GM12878 (cell line): ENCODE measurements around the gene KRTAP19-1. TPM values are rescaled to one million over a fixed set of nuclear protein-coding genes. Genes with fewer than 3 reads are reported as not detected.

Experiments
- ATAC-seq: fragments of 200-7000 bp; cut with Tn5 transposase; 3 replicates; pipeline ENCODE4 v1.9.1; 2020; ENCODE audit warnings: mild to moderate bottlenecking, moderate library complexity
- BruUV-seq: library from RNA; stranded (reverse); fragments of 400-500 nt; replicated peaks from 2 replicates; lab custom pipeline; 2021; lab: Mats Ljungman, UMichigan
- CTCF ChIA-PET: fragments of 300-600 bp; sonication (Branson Sonifier 250); formaldehyde crosslinking; extraction: SDS; loops from one replicate; lab custom pipeline; 2021; ENCODE audit warnings: inconsistent platforms; lab: Yijun Ruan, JAX
- POLR2A ChIA-PET: fragments of 350-600 bp; formaldehyde crosslinking; extraction: SDS; loops from one replicate; lab custom pipeline; 2021; ENCODE audit warnings: inconsistent platforms; lab: Charles Lee
- RAD21 ChIA-PET: fragments of 300-600 bp; sonication (Branson Sonifier 250); formaldehyde crosslinking; loops from one replicate; lab custom pipeline; 2023; ENCODE audit warnings: antibody characterized with exemption; ENCODE audit not compliant: unreplicated experiment; lab: Charles Lee
- SMC1A ChIA-PET: fragments of 300-600 bp; sonication (Branson Sonifier 250); formaldehyde crosslinking; loops from one replicate; lab custom pipeline; 2023; ENCODE audit not compliant: unreplicated experiment, uncharacterized antibody; lab: Charles Lee
- DNase-seq: peaks from one replicate; pipeline ENCODE4 v3.0.0-alpha.2; 2011; ENCODE audit warnings: low read depth, low spot score
- FAIRE-seq: peaks from 3 replicates; lab custom pipeline; 2011; peaks lifted over from hg19 to GRCh38; lab: Jason Lieb, UNC
- H2AFZ ChIP-seq: 2 replicates; pipeline ENCODE4 v1.6.0; 2011; ENCODE audit warnings: low read depth, low read length, control low read depth; ENCODE audit not compliant: control insufficient read depth
- H3K27ac ChIP-seq: 2 replicates; pipeline ENCODE4 v1.5.1; 2011; ENCODE audit warnings: control low read depth; ENCODE audit not compliant: control insufficient read depth, insufficient read depth
- H3K27me3 ChIP-seq, 2 experiments: replicated peaks in 1 of 2; 2 replicates each; pipeline versions ENCODE4 v1.6.0 to v1.6.1; 2011; ENCODE audit warnings: low read length in 1 of 2; ENCODE audit not compliant: control insufficient read depth in 2 of 2, insufficient read depth in 2 of 2
- H3K36me3 ChIP-seq, 2 experiments: 2 replicates each; pipeline ENCODE4 v1.5.1; 2011; ENCODE audit warnings: low read length in 1 of 2; ENCODE audit not compliant: control insufficient read depth in 2 of 2, insufficient read depth in 2 of 2
- H3K4me1 ChIP-seq: 2 replicates; pipeline ENCODE4 v1.6.1; 2011; ENCODE audit warnings: mild to moderate bottlenecking, low read length, moderate library complexity, mixed read lengths; ENCODE audit not compliant: control insufficient read depth, insufficient read depth
- H3K4me2 ChIP-seq: 2 replicates; pipeline ENCODE4 v1.6.0; 2011; ENCODE audit warnings: control low read depth; ENCODE audit not compliant: control insufficient read depth, insufficient read depth
- H3K4me3 ChIP-seq: fragments of 200-600 bp; sonication (generic); 2 replicates; pipeline ENCODE4 v1.5.1; 2016
- H3K79me2 ChIP-seq: 2 replicates; pipeline ENCODE4 v1.6.0; 2011; ENCODE audit warnings: low read length; ENCODE audit not compliant: control insufficient read depth, insufficient read depth
- H3K9ac ChIP-seq: 2 replicates; pipeline ENCODE4 v1.8.0; 2011; ENCODE audit warnings: low read length, control low read depth, mixed read lengths; ENCODE audit not compliant: control insufficient read depth, insufficient read depth
- H3K9me3 ChIP-seq: replicated peaks from 3 replicates; pipeline ENCODE4 v1.5.1; 2011; ENCODE audit warnings: mild to moderate bottlenecking, low read length; ENCODE audit not compliant: control insufficient read depth, insufficient read depth
- H4K20me1 ChIP-seq: 2 replicates; pipeline ENCODE4 v1.6.0; 2011; ENCODE audit not compliant: control insufficient read depth, insufficient read depth
- CTCF ChIP-seq, 3 experiments: IDR thresholded peaks in 2 of 3; conservative IDR thresholded peaks in 1 of 3; 2 replicates each; pipeline ENCODE4 v1.5.1; 2011; ENCODE audit warnings: low read depth in 3 of 3, low read length in 3 of 3, mild to moderate bottlenecking in 3 of 3, control low read depth in 2 of 3, moderate library complexity in 2 of 3, inconsistent platforms in 1 of 3, mixed read lengths in 1 of 3; ENCODE audit not compliant: control insufficient read depth in 2 of 3, insufficient read depth in 1 of 3; ENCODE audit errors: extremely low read depth in 1 of 3
- HDAC6 ChIP-seq: fragments of 200-600 bp; sonication (generic); IDR thresholded peaks from one replicate; pipeline ENCODE4 v1.8.0; 2017; ENCODE audit warnings: antibody characterized with exemption; ENCODE audit not compliant: unreplicated experiment
- NR2C1 ChIP-seq: fragments of 450-650 bp; IDR thresholded peaks from 2 replicates; pipeline ENCODE4 v1.6.1; 2017; ENCODE audit warnings: antibody characterized with exemption, mild to moderate bottlenecking, moderate library complexity
- SMC3 ChIP-seq: IDR thresholded peaks from 2 replicates; pipeline ENCODE4 v1.6.1; 2011; ENCODE audit warnings: low read length, improper control_type of control experiment, borderline replicate concordance
- WGBS: methylation state at CpG from one replicate; pipeline ENCODE4 v1.1.6; 2016; ENCODE audit warnings: low lambda C conversion rate; ENCODE audit not compliant: insufficient replicate concordance, insufficient coverage; ENCODE audit errors: missing lambda C conversion rate; 5-methylcytosine and 5-hydroxymethylcytosine counted together
- in situ Hi-C: fragments of 300-500 bp; cut with MboI; formaldehyde crosslinking; loops from 9 replicates; pipeline ENCODE4 v1.14.3; 2018; ENCODE audit warnings: mixed read lengths
- intact Hi-C: fragments of 100-400 bp; cut with micrococcal nuclease; formaldehyde crosslinking; loops from one replicate; pipeline ENCODE4 v1.14.2; 2022; ENCODE audit not compliant: unreplicated experiment
- polyA plus RNA-seq, 11 experiments: library from polyadenylated mRNA; depleted of rRNA in 4 of 11; unstranded in 6 of 11; stranded (reverse) in 5 of 11; fragments of >200 nt; fragmentation: Nextera tagmentation in 4 of 11; fragmentation: Illumina TruSeq in 1 of 11; extraction: Ambion mirVana in 4 of 11; extraction: Trizol in 1 of 11; gene quantifications; 1 replicate in 1 of 11; 2 replicates in 10 of 11; pipeline versions ENCODE4 v1.2.1 to v1.2.3, GENCODE V29; 2011 to 2016; ENCODE audit warnings: inconsistent platforms in 2 of 11, missing spikeins in 2 of 11, low read depth in 1 of 11
- total RNA-seq, 4 experiments: library from RNA; depleted of rRNA in 3 of 4; stranded (reverse); fragments of >200 nt in 3 of 4; fragmentation: Illumina TruSeq in 1 of 4; extraction: Trizol in 1 of 4; gene quantifications; 2 replicates each; pipeline versions ENCODE4 v1.2.1 to v1.2.3, GENCODE V29; 2013 to 2021

The KRTAP19-1 gene
- total and polyA plus RNA-seq, 10 of the 15 experiments (the other 5 are each of a cell fraction or from before 2014, with no cell fraction given) = not detected

GRCh38 chr21:30468900-30469714 lies 11.1 kb downstream of the KRTAP19-1 start:
- H3K4me1 ChIP-seq = no peaks in the 10 kb centered on the region
- TF ChIP-seq CTCF (IDR thresholded peaks at IDR 0.05 in 2 of 3, conservative IDR thresholded peaks at IDR 0.05 in 1 of 3; ENCODE audit: control insufficient read depth in 2 of 3, extremely low read depth in 1 of 3, insufficient read depth in 1 of 3, low read depth in 3 of 3, low read length in 3 of 3) (no peak), SMC3 (no peak), NR2C1 (no peak)
- TF ChIP-seq, all 136 proteins: peak for 0
- Histone ChIP-seq H4K20me1 (no peaks in the 10 kb centered on the region), H3K79me2 (no peaks in the 10 kb centered on the region), H3K27ac (no peak overlapping the region), H3K4me3 (no peak overlapping the region), H2AFZ (no peak overlapping the region), H3K9me3 (no peaks in the 10 kb centered on the region), H3K36me3 (no peaks in the 10 kb centered on the region), H3K9ac (no peak overlapping the region), H3K27me3 (no peaks in the 10 kb centered on the region), H3K4me2 (no peak overlapping the region)
- SMC1A ChIA-PET = no interaction called here
- no TSS peak for BruUV-seq
- POLR2A ChIA-PET = no interaction called here
- RAD21 ChIA-PET = no interaction called here
- no peak for ATAC-seq
- WGBS = 13% methylated on average over 6 of the region's 6 CpGs
- FAIRE-seq = no peak
- CTCF ChIA-PET = no interaction called here
- DNase-seq = no peak
- intact Hi-C loops = no loop called here
- in situ Hi-C loops = no loop called here

GRCh38 chr21:30463713-30464112 lies 16.5 kb downstream of the KRTAP19-1 start:
- BruUV-seq = no TSS peak

More at GRCh38 chr21:30463713-30464112, 16.5 kb downstream of the KRTAP19-1 start:
- Histone ChIP-seq H3K36me3 (no peaks in the 10 kb centered on the region), H3K9me3 (no peaks in the 10 kb centered on the region), H3K4me1 (no peaks in the 10 kb centered on the region), H4K20me1 (no peaks in the 10 kb centered on the region), H3K4me2 (no peak overlapping the region), H2AFZ (no peak overlapping the region), H3K27ac (no peak overlapping the region), H3K4me3 (no peak overlapping the region), H3K27me3 (no peaks in the 10 kb centered on the region)
- ChIA-PET CTCF (interaction anchor here (0.7 to 1.0 kb wide), 2 partner anchors 123 to 349 kb away, joined by 3 read pairs; partner anchors contain the start of gene KRTAP8-1), POLR2A (no interaction called here), RAD21 (no interaction called here)
- WGBS = 0% methylated on average over 3 of the region's 3 CpGs
- DNase-seq (no peak), FAIRE-seq (no peak)
- intact Hi-C loops = loop anchor here (2.0 kb wide), 1 partner anchor 123 kb away; no protein-coding TSS in a partner anchor
- in situ Hi-C loops = no loop called here
- peak; percentile 29 to 39 (median 37); a peak in 3 of 6 replicates for TF ChIP-seq CTCF (IDR thresholded peaks at IDR 0.05 in 2 of 3, conservative IDR thresholded peaks at IDR 0.05 in 1 of 3; ENCODE audit: control insufficient read depth in 2 of 3, extremely low read depth in 1 of 3, insufficient read depth in 1 of 3, low read depth in 3 of 3, low read length in 3 of 3)
- no peak for TF ChIP-seq HDAC6
- TF ChIP-seq, all 136 proteins: peak for 1
- Histone ChIP-seq H3K79me2 (no peaks in the 10 kb centered on the region), H3K9ac (no peak overlapping the region)
- ATAC-seq = peak; percentile 22; the same call in 2 of the 3 replicates
- SMC1A ChIA-PET = no interaction called here
